Peyer's patch (tissue), 4 donors: ENCODE measurements around the gene LHCGR.

Experiments used
- CTCF ChIP-seq, 6 experiments: fragments of 450-650 bp in 4 of 6; fragments of 200-600 bp in 2 of 6; sonication (generic) in 1 of 6; IDR thresholded peaks; one replicate each; pipeline ENCODE4 v1.5.1; 2017 to 2019; ENCODE audit warnings: antibody characterized with exemption in 6 of 6, mild to moderate bottlenecking in 3 of 6, moderate library complexity in 1 of 6
- POLR2A ChIP-seq, 2 donors: fragments of 450-650 bp; IDR thresholded peaks; one replicate each; pipeline ENCODE4 v1.5.1; 2017; ENCODE audit warnings: antibody characterized with exemption in 2 of 2, mild to moderate bottlenecking in 2 of 2, moderate library complexity in 2 of 2

GRCh38 chr2:48638261-48638660, 117.3 kb downstream of the LHCGR start:
- no peak for TF ChIP-seq POLR2A (IDR thresholded peaks at IDR 0.05)
- no peak for TF ChIP-seq CTCF (IDR thresholded peaks at IDR 0.05)
